A673 (cell line): ENCODE results near the gene XRCC4. TPM values are rescaled to one million over a fixed set of nuclear protein-coding genes. Genes with fewer than 3 reads are reported as not detected.
A peak's percentile ranks its signal among the peaks of the same experiment; 100 is the strongest.

ENCODE experiments used
- BruUV-seq: library from RNA; stranded (reverse); fragments of 400-500 nt; replicated peaks from 2 replicates; lab custom pipeline; 2021; lab: Mats Ljungman, UMichigan
- CTCF ChIA-PET: fragments of 300-600 bp; sonication (Branson Sonifier 250); formaldehyde crosslinking; loops from one replicate; lab custom pipeline; 2022; ENCODE audit warnings: antibody characterized with exemption; lab: Charles Lee
- POLR2A ChIA-PET: fragments of 300-600 bp; sonication (Branson Sonifier 250); formaldehyde crosslinking; loops from one replicate; lab custom pipeline; 2022; ENCODE audit warnings: antibody characterized with exemption; ENCODE audit not compliant: low non-redundant PET; lab: Charles Lee
- DNase-seq: peaks from one replicate; pipeline ENCODE4 v3.0.0-alpha.2; 2015; ENCODE audit warnings: low spot score
- H3K27ac ChIP-seq: fragments of 200-600 bp; sonication (generic); 2 replicates; pipeline ENCODE4 v1.5.1; 2016; ENCODE audit warnings: mixed run types, low read depth, mild to moderate bottlenecking, mixed read lengths, antibody characterized with exemption, low read length; ENCODE audit not compliant: poor library complexity, severe bottlenecking
- H3K27me3 ChIP-seq: fragments of 200-600 bp; sonication (generic); replicated peaks from 2 replicates; pipeline ENCODE4 v1.6.1; 2017; ENCODE audit warnings: mixed run types, low read depth, mild to moderate bottlenecking, mixed read lengths, antibody characterized with exemption, low read length; ENCODE audit not compliant: insufficient read depth, poor library complexity
- H3K36me3 ChIP-seq: fragments of 200-600 bp; sonication (generic); 2 replicates; pipeline ENCODE4 v1.6.1; 2016; ENCODE audit warnings: mixed run types, mild to moderate bottlenecking, mixed read lengths, antibody characterized with exemption, low read length; ENCODE audit not compliant: insufficient read depth, poor library complexity, severe bottlenecking
- H3K4me1 ChIP-seq: fragments of 200-600 bp; sonication (generic); 2 replicates; pipeline ENCODE4 v1.6.1; 2017; ENCODE audit warnings: mixed run types, mild to moderate bottlenecking, mixed read lengths, antibody characterized with exemption, low read length; ENCODE audit not compliant: insufficient read depth, poor library complexity, severe bottlenecking
- H3K4me3 ChIP-seq: fragments of 200-600 bp; sonication (generic); 2 replicates; pipeline ENCODE4 v1.5.1; 2016; ENCODE audit warnings: low read depth, mixed run types, mild to moderate bottlenecking, mixed read lengths, low read length; ENCODE audit not compliant: poor library complexity, severe bottlenecking
- H3K9me3 ChIP-seq: fragments of 200-600 bp; sonication (generic); 2 replicates; pipeline ENCODE4 v1.6.1; 2016; ENCODE audit warnings: mixed run types, low read depth, mild to moderate bottlenecking, mixed read lengths, antibody characterized with exemption, low read length; ENCODE audit not compliant: poor library complexity, severe bottlenecking
- EZH2 ChIP-seq: fragments of 200-600 bp; sonication (generic); IDR thresholded peaks from 2 replicates; pipeline ENCODE4 v1.6.1; 2017; ENCODE audit warnings: borderline replicate concordance, low read depth, mild to moderate bottlenecking, mixed read lengths, antibody characterized with exemption, low read length; ENCODE audit not compliant: poor library complexity, severe bottlenecking
- intact Hi-C: fragments of 100-400 bp; cut with micrococcal nuclease; formaldehyde crosslinking; loops from one replicate; pipeline ENCODE4 v1.10.0; 2022; ENCODE audit not compliant: unreplicated experiment
- total RNA-seq: library from RNA; stranded (reverse); gene quantifications from 2 replicates; pipeline ENCODE4 v1.2.3, GENCODE V29; 2021
- TF ChIP-seq, protein P1 (sequence below): fragments of 300-800, 200-600 bp; sonication (generic); conservative IDR thresholded peaks from 2 replicates; pipeline ENCODE4 v1.5.1; 2017; ENCODE audit warnings: low read depth, mild to moderate bottlenecking, antibody characterized with exemption, low read length, moderate library complexity, mixed read lengths

Gene XRCC4
- total RNA-seq, 1 experiment from 2014 or later = 8.1 TPM

DNA sequence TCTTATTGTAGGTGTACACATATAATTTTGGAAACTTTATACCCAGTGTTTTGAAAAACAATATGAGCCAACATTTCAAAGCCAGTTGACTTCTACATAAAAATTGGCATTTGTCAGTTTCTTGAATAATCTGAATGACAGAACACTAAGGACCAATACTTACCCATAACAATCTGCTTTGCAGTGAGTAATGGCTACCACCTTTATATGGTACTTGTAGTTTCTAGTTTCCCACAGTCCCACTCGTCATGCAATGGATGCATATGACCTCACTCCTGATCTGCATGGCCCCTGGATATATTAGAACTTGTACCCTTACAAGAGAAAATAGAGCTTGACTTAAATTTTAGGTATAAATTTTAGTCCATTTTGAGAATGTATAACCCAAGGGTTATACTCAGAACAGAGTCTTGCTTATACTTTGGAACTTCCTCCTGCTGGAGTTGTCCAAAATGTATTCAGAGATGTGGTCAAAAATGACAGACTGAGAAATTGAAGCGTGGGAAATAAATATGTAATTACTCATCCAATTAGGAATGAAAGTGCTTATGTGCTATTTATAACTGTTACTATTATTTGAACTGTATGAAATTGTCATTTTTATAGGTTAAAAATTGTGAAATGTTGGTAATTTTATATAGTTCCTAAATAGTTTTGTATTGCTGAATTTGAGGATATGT is 19.5 kb downstream of the XRCC4 start:
- intact Hi-C loops = no loop called here
- no peak for DNase-seq
- POLR2A ChIA-PET = no interaction called here
- BruUV-seq = no TSS peak
- Histone ChIP-seq H3K4me3 (no peak overlapping the region), H3K9me3 (peaks cover 13% of the 10 kb centered on the region), H3K4me1 (peaks cover 23% of the 10 kb centered on the region), H3K27me3 (no peaks in the 10 kb centered on the region), H3K36me3 (no peaks in the 10 kb centered on the region), H3K27ac (no peak overlapping the region)
- CTCF ChIA-PET = interaction anchor here (0.6 kb wide), 1 partner anchor 1504 kb away, joined by 7 read pairs; no protein-coding TSS in a partner anchor
- TF ChIP-seq EZH2 = no peak
- TF ChIP-seq, protein P1, sequence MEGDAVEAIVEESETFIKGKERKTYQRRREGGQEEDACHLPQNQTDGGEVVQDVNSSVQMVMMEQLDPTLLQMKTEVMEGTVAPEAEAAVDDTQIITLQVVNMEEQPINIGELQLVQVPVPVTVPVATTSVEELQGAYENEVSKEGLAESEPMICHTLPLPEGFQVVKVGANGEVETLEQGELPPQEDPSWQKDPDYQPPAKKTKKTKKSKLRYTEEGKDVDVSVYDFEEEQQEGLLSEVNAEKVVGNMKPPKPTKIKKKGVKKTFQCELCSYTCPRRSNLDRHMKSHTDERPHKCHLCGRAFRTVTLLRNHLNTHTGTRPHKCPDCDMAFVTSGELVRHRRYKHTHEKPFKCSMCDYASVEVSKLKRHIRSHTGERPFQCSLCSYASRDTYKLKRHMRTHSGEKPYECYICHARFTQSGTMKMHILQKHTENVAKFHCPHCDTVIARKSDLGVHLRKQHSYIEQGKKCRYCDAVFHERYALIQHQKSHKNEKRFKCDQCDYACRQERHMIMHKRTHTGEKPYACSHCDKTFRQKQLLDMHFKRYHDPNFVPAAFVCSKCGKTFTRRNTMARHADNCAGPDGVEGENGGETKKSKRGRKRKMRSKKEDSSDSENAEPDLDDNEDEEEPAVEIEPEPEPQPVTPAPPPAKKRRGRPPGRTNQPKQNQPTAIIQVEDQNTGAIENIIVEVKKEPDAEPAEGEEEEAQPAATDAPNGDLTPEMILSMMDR = no peak

DNA sequence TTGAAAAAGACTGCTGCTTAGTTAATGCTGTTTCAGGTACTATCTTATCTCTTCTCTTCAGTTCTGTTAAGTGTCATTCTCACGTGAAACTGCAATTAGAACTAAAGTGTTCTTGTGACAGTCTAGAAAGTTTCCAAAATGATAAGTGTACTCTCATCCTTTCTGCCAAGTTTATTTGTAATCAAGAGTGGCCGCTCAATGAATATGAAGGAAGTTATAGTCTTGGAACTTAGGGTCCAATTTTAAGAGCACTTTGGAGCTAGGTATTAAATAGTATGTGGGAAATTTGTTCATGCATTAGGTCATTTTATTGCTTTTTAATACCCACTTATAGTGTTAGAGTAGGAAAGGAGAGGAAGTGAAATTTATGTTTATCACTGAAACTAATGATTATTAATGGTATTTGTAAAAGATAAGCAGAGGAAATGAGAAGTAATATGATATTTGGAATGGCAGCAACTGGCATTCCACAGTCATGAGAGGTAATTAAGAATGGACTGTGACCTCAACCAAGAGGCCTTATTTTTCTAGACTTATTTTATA is 20.4 kb downstream of the XRCC4 start:
- ChIA-PET CTCF (no interaction called here), POLR2A (no interaction called here)
- no peak overlapping the region for H3K4me3 ChIP-seq
- H3K27me3 ChIP-seq = no peaks in the 10 kb centered on the region
- BruUV-seq = no TSS peak
- DNase-seq = peak; percentile 62
- peaks cover 23% of the 10 kb centered on the region for H3K4me1 ChIP-seq
- no peaks in the 10 kb centered on the region for H3K36me3 ChIP-seq
- peaks cover 12% of the 10 kb centered on the region for H3K9me3 ChIP-seq
- intact Hi-C loops = no loop called here
- H3K27ac ChIP-seq = no peak overlapping the region
- TF ChIP-seq EZH2 = no peak
- TF ChIP-seq, protein P1 = no peak

GRCh38 chr5:83099001-83099400 is 21.7 kb downstream of the XRCC4 start:
- TF ChIP-seq EZH2 = no peak
- TF ChIP-seq, protein P1 = no peak
- H3K36me3 ChIP-seq = no peaks in the 10 kb centered on the region
- H3K4me1 ChIP-seq = peaks cover 23% of the 10 kb centered on the region
- intact Hi-C loops = no loop called here
- POLR2A ChIA-PET = no interaction called here
- DNase-seq = peak; percentile 15
- no peak overlapping the region for H3K27ac ChIP-seq
- H3K27me3 ChIP-seq = no peaks in the 10 kb centered on the region
- CTCF ChIA-PET = no interaction called here
- H3K9me3 ChIP-seq = no peaks in the 10 kb centered on the region
- no TSS peak for BruUV-seq
- no peak overlapping the region for H3K4me3 ChIP-seq
